Mesodermal cell (in vitro differentiated cells): ENCODE results near the gene PTEN.
"Not testable (repeated sequence)": the region's sequence is repeated elsewhere in the genome, so short reads cannot be mapped to it uniquely, and the experiment has no call there.

ENCODE experiments used
- H3K27ac ChIP-seq: 2 replicates; pipeline ENCODE4 v1.7.0; 2013; ENCODE audit warnings: mild to moderate bottlenecking, low read depth, low read length, moderate library complexity; ENCODE audit not compliant: severe bottlenecking
- H3K36me3 ChIP-seq: 2 replicates; pipeline ENCODE4 v1.7.1; 2013; ENCODE audit warnings: mild to moderate bottlenecking, low read length, moderate library complexity; ENCODE audit not compliant: control insufficient read depth, insufficient read depth
- H3K4me1 ChIP-seq: one replicate; pipeline ENCODE4 v1.7.1; 2013; ENCODE audit warnings: mild to moderate bottlenecking, low read length; ENCODE audit not compliant: insufficient read depth, control insufficient read depth, poor library complexity, severe bottlenecking
- H3K4me3 ChIP-seq: 2 replicates; pipeline ENCODE4 v1.7.0; 2013; ENCODE audit warnings: low read length, control low read depth, mild to moderate bottlenecking; ENCODE audit not compliant: insufficient read depth, poor library complexity, severe bottlenecking; ENCODE audit errors: extremely low read depth
- H3K9me3 ChIP-seq: 2 replicates; pipeline ENCODE4 v1.7.1; 2013; ENCODE audit warnings: mild to moderate bottlenecking, low read length, moderate library complexity; ENCODE audit not compliant: control insufficient read depth
- WGBS, 2 experiments: methylation state at CpG; one replicate each; pipeline ENCODE4 v1.1.5; 2013; ENCODE audit warnings: missing lambda C conversion rate in 2 of 2; ENCODE audit not compliant: insufficient coverage in 2 of 2; 5-methylcytosine and 5-hydroxymethylcytosine counted together

PTEN gene

DNA sequence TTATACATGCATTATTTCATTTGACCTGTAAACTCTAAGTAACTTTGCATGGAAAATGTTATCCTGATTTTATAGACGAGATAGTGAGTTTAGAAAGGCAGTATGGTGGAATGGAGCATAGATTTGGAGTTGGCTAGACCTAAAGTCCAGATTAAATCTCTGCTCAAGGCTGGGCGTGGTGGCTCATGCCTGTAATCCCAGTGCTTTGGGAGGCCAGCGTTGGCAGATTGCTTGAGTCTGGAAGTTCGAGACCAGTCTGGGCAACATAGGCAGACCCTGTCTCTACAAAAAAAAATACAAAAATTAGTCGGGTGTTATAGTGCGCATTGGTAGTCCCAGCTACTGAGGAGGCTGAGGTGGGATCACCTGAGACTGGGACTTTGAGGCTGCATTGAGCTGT is 9.4 kb downstream of the PTEN start:
- no peak overlapping the region for H3K27ac ChIP-seq
- H3K9me3 ChIP-seq: no peaks in the 10 kb centered on the region
- no peak overlapping the region for H3K4me3 ChIP-seq
- WGBS, 2 experiments: 87 to 95% methylated on average over 3 to 4 of the region's 6 CpGs
- peaks cover 9% of the 10 kb centered on the region for H3K36me3 ChIP-seq
- H3K4me1 ChIP-seq: peaks cover 2% of the 10 kb centered on the region

DNA sequence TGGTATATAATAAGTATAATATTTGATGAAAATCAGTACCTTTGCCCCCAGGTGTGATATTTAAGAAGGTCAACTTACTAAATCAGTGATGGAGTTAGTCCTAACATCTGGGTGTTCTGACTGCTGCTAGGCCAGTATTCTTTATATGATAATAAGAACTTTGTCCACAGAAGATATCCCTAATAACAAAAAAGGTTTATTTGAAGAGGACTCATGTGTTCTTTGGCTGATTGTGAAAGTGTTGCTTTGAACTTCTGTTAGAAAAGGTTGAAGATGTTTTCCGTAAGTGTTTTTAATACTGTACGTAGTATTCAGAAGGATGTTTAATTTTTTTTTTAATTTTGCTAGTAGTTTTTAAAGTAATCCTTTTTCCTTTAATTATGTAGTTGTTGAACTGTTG is 10.2 kb downstream of the PTEN start:
- Histone ChIP-seq H3K36me3 (peaks cover 14% of the 10 kb centered on the region), H3K9me3 (no peaks in the 10 kb centered on the region), H3K27ac (no peak overlapping the region), H3K4me3 (no peak overlapping the region), H3K4me1 (no peaks in the 10 kb centered on the region)
- WGBS, 2 experiments: 79 to 100% methylated on average over 1 to 2 of the region's 2 CpGs

DNA sequence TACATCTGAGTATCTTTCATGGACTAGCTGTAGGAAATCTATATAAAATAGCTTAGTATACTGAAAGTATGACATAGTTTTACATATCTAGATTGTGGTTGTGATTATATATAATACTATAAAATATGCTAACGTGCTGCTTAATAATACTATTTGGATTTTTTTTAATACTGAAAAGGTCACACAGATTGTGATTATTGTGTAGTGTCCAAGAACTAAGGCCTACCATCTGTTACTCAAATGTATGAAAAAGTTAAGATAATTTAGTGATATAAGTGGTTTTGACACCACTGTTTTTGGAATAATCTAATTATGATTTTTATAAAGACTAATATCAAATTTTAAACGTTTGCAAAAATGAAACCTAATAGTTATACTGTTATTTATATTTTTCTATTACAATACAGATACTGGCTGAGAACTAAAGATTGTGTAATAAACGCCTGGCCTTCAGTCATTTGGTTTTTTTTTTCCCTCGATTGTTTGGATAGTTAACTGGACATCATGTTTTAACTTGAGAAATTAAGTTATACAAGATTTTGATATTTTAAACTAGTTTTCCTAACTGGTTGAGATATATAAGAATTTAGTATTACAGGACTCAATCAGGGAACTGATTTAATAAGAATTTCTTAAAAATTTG is 12.6 kb downstream of the PTEN start:
- WGBS, 2 experiments: no CpG with 5 or more reads among the region's 4 CpGs
- Histone ChIP-seq H3K9me3 (no peaks in the 10 kb centered on the region), H3K27ac (no peak overlapping the region), H3K4me3 (no peak overlapping the region), H3K36me3 (peaks cover 15% of the 10 kb centered on the region), H3K4me1 (no peaks in the 10 kb centered on the region)

DNA sequence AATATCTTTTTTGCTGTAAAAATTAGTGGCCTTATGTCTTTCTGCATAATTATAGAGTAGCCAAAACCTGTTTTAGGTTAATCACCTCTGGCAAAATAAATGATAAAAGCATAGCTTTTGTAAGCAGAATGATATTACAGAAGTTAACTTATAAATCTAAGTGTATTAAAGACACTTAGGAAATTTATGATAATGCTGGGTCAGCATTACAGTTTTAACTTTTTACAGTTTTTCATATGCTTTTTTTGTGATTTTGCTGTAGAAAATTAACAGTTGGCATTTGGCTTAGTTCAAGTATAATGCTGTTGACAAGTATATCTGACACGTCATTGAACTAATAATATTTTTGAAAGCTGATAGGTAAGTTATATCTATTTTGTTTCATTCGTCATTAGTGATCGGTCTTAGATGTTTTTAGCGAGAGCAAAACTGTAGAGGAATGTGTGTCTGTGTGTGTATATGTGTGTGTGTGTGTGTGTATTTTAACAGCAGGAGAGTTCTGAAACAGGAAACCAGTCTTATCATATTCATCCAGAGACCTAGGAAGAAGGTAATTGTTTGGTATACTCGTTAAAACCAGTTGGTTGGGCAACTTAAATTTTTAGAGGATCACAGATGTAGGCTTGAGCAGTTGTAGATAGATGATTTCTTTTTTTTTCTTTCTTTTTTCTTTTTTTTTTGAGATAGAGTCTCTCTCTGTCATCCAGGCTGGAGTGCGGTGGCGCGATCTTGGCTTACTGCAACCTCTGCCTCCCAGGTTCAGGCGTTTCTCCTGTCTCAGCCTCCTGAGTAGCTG is 15.4 kb downstream of the PTEN start:
- Histone ChIP-seq H3K4me3 (no peak overlapping the region), H3K27ac (no peak overlapping the region), H3K36me3 (peaks cover 11% of the 10 kb centered on the region), H3K4me1 (no peaks in the 10 kb centered on the region), H3K9me3 (no peaks in the 10 kb centered on the region)
- 90 to 100% methylated on average over 8 of the region's 9 CpGs for WGBS, 2 experiments

DNA sequence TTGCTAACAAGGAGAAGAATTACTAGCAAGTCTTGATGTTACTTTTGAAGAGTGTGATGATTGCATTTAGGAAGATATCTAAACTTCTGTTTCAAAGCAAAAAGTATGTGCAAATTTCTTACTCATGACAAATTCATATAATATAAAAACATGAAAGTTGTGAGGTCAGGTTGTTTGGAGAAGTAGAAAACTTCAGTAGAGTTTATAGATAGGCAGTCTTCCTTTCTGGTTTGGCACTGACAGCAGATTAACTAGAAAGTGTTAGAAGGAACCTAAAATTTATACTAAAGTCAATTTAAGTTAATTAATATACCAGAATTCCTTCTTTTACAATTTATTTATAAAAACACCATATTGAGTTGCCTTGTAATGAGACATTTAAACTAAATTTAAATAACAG is 16.9 kb downstream of the PTEN start:
- Histone ChIP-seq H3K4me1 (no peaks in the 10 kb centered on the region), H3K27ac (no peak overlapping the region), H3K9me3 (no peaks in the 10 kb centered on the region), H3K4me3 (no peak overlapping the region), H3K36me3 (peaks cover 15% of the 10 kb centered on the region)

DNA sequence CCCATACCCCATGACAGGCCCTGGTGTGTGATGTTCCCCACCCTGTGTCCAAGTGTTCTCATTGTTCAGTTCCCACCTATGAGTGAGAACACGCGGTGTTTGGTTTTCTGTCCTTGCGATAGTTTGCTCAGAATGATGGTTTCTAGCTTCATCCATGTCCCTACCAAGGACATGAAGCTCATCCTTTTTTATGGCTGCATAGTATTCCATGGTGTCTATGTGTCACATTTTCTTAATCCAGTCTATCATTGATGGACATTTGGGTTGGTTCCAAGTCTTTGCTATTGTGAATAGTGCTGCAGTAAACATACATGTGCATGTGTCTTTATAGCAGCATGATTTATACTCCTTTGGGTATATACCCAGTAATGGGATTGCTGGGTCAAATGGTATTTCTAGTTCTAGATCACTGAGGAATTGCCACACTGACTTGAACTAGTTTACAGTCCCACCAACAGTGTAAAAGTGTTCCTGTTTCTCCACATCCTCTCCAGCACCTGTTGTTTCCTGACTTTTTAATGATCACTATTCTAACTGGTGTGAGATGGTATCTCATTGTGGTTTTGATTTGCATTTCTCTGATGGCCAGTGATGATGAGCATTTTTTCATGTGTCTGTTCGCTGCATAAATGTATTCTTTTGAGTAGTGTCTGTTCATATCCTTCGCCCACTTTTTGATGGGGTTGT is 18.1 kb downstream of the PTEN start:
- not testable (repeated sequence) for H3K4me1 ChIP-seq, H3K27ac ChIP-seq, H3K4me3 ChIP-seq, H3K9me3 ChIP-seq
- H3K36me3 ChIP-seq: peaks cover 27% of the 10 kb centered on the region
- 92 to 96% methylated on average over 4 to 5 of the region's 5 CpGs for WGBS, 2 experiments

DNA sequence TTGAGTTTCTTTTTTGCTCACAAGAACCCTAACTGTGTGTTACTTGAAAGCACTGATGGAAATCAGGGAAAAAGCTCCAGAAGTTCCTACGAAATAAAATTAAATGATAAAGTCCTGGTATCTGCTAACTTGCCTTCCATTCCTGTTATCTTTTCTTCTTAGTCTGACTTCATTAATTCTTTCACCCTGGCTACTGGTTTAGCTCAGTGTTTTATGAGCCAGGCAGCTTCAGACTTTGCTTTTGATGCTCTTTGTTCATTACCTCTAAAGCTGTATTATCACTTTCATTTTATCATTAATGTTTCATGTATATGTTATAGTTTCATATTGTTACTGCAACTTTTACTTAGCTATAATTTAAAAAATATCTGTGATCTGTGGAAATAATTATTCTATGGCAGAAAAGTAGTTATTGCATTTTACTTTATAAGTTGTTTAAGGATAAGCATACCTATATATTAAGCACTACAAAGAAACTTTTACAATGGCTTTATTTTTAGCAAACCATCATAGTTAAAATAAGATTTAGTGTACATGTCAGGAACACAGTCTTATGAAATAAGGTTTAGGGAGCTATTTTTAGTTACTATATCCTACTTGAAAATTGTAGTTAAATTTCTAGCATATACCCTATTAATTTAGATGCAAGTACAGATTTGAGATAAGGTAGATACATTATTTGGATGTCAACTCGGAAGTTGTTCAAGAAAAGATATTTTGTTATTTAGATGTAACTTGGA is 19.3 kb downstream of the PTEN start:
- H3K4me3 ChIP-seq: no peak overlapping the region
- H3K9me3 ChIP-seq: peaks cover 10% of the 10 kb centered on the region
- H3K36me3 ChIP-seq: peaks cover 39% of the 10 kb centered on the region
- no peak overlapping the region for H3K27ac ChIP-seq
- 100% methylated on average over 1 of the region's 2 CpGs for WGBS, 2 experiments
- no peaks in the 10 kb centered on the region for H3K4me1 ChIP-seq

DNA sequence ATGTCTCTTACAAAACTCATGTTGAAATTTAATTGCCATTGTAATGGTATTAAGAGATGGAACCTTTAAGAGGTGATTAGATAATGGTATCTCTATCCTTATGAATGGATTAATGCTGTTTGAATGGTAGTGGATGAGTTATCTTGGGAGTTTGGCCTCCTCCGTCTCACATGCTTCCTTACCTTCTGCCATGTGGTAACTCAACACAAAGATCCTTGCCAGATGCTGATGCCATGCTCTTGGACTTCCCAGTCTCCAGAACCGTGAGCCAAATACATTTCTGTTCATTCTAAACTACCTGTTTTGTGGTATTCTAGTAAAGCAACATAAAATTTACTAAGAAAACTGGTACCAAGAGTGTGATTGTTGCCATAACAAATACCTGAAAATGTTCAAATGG is 23.2 kb downstream of the PTEN start:
- Histone ChIP-seq H3K27ac (no peak overlapping the region), H3K4me3 (no peak overlapping the region), H3K9me3 (peaks cover 10% of the 10 kb centered on the region), H3K36me3 (peaks cover 38% of the 10 kb centered on the region), H3K4me1 (no peaks in the 10 kb centered on the region)
- WGBS, 2 experiments: no CpG with 5 or more reads among the region's 2 CpGs

DNA sequence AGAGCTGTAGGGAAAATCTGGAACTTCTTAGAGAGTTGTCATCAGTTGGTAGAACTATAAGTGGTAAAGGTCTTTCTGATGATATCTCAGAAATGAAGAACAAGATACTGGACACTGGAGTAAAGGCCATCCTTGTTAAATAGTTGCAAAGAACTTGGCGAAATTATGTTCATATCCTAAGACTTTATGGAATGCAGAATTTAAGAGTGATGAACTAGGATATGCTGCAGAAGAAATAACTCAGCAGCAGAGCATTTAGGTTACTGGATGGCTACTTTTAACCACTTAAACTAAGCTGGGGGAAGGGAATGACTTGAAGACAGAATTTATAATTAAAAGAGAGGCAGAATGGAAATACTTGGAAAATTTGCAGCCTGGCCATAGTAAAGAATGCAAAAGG is 23.7 kb downstream of the PTEN start:
- Histone ChIP-seq H3K36me3 (peaks cover 39% of the 10 kb centered on the region), H3K4me3 (no peak overlapping the region), H3K9me3 (peaks cover 10% of the 10 kb centered on the region), H3K4me1 (no peaks in the 10 kb centered on the region), H3K27ac (no peak overlapping the region)
- WGBS, 2 experiments: 86 to 92% methylated on average over 1 of the region's 1 CpG

DNA sequence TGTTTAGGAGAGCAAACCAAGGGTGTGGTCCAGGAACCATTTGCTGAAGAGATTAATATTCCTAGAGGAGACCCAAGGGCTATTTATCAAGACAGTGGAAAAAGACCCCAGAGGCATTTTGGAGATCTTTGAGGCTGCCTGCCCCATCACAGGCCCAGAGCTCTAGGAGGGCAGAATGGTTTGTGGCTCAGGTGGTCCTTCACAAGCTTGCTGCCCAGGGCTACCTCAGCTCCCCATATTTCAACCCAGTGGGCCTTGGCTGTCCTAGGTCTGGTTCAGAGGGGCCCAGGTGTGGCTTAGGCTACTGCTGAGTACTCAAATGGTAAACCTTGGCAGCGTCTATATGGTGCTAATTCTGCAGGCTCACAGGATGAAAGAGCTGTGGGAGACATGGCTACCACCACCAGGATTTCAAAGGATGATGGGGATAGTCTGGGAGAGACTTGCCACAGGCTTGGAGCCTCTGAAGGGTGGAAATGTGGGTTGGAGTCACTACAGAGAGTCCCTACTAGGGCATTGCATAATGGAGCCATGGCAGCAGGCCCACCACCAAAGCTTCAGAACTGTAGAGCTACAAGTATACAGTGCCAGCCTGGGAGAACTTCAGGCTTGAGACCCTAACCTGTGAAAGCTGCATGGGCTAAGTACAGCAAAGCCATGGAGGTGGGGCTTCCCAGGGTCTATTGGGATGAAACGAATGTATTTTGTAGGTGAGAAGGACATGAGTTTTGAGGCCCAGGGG is 24.3 kb downstream of the PTEN start:
- H3K27ac ChIP-seq: no peak overlapping the region
- peaks cover 39% of the 10 kb centered on the region for H3K36me3 ChIP-seq
- no peak overlapping the region for H3K4me3 ChIP-seq
- H3K4me1 ChIP-seq: no peaks in the 10 kb centered on the region
- peaks cover 10% of the 10 kb centered on the region for H3K9me3 ChIP-seq
- WGBS, 2 experiments: 91 to 100% methylated on average over 2 of the region's 2 CpGs
